Measurements from ENCODE around the gene NOXO1.

The NOXO1 gene

DNA sequence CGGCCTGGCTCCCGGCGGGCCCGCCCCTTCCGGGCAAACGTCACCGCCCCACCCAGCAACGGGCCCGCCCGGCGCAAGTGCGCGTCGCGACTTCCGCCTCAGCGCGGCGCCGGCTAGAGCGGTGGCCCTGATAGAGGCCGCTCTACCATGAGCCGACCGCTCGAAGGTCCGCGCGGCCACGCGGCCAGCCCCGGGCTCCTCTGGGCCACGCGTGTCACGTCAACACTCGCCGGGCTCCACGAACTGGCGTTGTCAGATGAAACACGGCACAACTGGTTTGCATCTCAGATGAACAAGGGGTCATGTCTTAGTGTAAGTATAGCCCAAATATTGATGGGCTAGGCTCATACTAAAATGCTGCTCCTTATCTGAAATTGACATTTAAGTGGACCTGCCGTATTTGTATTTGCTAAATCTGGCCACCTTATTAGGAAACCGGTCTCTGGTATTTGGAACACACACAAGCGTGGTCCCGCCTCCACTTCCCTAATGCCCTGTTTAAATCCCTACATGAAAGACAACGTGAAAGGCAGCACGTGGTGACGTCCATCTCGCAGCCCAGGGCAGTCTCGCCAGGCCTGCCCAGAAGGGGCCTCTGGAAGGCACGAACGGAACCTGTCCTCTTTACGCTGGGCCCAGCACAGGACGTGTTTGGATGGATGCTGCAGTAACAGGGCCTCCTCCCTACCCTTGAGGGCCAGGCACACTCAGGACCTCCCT, 28.7 kb upstream of the NOXO1 start, which contains the start of gene ZNF598:
ZNF598 (minus strand) TSS at position 31 of the 720 bp plus-strand sequence.
- DNase-seq: peak; percentile 85

DNA sequence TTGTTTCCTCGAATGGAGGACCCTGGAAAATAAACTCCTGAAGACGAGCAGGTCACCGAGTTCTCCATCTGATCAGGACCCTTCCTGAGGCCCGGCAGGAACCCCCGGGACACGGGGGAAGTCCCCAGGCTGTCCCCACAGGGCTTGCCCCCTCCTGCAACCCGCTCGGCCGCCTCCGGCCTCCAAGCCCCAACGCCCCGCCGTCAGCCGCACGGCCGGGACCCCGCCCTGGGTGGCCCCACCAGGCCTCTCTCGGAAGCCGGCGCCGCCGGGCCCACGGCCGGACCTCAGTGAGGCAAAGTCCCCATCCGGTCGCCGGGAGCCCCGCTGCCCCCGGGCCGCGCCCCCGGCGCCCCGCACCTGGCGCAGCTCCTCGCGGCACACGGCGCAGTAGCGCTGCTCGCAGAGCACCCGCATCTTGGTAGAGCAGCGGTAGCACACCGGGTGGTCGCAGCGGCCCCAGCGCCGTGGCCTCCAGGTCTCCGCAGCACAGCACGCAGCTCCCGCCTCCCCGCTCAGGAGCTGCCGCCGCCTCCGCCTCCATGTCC, 28.0 kb upstream of the NOXO1 start:
- no peak for DNase-seq

- DNase-seq: peak; percentile 68
These were observed 27.4 kb upstream of the NOXO1 start for GRCh38 chr16:2008631-2009163.

- DNase-seq: no peak
These were observed 26.8 kb upstream of the NOXO1 start for GRCh38 chr16:2008009-2008526.

- DNase-seq: no peak
These were observed 26.0 kb upstream of the NOXO1 start for GRCh38 chr16:2007081-2007836.

- no peak for DNase-seq
These were observed 25.0 kb upstream of the NOXO1 start for GRCh38 chr16:2006317-2006716.

- no peak for DNase-seq
These were observed 24.4 kb upstream of the NOXO1 start for GRCh38 chr16:2005646-2006045.

DNA sequence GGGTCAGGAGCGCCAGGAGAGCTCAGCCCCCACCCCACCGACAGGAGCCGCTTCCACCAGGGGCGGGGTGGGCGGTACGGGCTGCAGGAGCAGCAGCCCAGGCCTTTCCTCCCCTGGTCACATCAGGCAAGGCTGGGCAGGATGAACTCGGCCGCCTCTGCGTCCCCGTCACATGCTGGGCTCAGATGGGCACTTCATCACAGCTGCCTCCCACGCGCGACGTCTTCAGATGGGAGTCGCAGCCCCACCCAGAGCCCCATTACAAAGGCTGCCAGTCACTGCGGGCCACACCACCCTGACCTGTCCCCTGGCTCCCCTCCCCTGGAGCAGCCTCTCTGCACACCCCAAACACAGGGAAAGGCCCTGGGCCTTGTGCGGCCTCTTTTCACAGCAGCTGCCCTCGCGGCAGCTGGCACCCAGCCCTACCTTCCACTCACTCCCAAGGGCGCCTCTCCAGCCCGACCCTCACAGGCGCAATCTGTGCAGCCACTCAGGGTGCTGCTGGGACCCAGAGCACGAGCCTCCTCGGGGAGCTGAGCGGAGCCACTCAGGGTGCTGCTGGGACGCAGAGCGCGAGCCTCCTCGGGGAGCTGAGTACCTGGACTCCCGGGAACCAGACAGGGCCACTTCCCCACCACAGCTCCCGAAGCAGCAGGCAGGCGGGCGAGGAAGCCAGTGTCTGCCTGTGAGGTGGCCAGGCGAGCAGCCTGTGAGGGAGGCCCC, 23.7 kb upstream of the NOXO1 start:
- no peak for DNase-seq

DNA sequence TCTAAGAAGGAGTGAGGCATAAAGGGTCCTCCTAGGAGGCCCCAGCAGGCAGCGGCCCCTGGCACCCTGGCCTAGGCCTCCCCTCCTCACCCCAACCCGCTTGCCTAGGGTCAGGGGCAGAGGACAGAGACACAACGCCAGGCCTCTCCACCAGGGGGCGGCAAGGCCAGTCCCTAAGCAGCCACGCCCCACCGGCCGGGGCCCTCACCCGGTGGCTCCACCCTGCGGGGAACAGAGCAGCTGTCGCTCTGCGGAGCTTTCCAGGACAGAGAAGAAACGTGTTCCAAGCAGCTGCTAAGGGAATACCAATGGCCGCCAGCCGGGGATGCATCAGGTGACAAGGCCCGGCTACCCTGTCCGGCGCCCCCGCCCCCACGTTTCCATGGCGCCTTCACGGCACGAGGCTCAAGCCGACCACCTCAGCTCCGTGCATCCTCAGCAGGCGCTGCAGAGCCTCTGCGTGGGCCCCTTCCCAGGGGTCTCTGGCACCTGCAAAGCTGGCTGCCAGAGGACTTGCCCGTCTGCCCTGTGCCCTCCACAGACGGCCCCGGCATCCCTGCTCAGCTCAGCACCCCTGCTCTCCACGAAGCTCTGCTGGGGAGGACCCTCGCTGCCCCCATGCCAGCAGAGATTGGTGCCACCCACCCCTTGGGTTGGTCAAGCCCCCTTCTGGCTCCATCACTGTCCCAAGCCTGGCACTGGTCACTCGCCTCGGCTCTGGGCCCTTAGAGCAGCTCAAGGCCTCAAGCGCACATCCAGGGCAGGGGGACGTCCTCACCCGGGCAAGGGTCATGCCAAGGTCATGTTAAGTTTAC, 22.8 kb upstream of the NOXO1 start:
- DNase-seq: peak; percentile 95

DNA sequence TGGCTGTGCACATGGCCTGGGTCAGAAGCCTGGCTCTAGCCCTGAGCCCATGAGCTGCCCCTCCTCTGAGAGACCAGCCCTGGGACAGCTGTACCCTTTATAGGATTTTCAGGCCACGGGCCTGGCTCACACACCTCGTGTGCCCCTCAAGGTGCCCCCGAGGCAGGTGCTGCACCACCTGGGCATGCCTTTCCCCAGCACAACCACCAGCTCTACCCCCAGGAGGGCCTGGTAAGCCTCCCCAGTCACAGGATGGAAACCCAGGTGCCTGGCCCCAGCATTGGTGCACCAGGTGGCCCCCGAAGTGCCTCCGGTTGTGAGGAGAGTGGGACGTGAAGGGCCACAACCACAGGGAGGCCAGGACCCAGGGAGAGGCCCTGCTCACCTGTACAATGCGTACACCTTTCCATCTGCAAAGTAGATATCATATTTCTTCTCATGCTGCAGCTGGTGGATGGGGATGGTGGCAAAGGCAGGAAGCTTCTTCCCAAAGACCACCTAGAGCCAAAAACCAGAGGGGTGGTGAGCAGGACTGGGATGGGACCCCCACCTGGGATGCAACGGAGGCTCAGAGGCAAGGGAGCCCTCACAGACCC, 22.1 kb upstream of the NOXO1 start:
- no peak for DNase-seq

GRCh38 chr16:2002406-2003230, 21.3 kb upstream of the NOXO1 start:
- no peak for DNase-seq

GRCh38 chr16:2001456-2002355, 20.4 kb upstream of the NOXO1 start:
- no peak for DNase-seq

GRCh38 chr16:2001035-2001434, 19.8 kb upstream of the NOXO1 start:
- DNase-seq: no peak

GRCh38 chr16:1999866-2000514, 18.7 kb upstream of the NOXO1 start:
- no peak for DNase-seq

DNA sequence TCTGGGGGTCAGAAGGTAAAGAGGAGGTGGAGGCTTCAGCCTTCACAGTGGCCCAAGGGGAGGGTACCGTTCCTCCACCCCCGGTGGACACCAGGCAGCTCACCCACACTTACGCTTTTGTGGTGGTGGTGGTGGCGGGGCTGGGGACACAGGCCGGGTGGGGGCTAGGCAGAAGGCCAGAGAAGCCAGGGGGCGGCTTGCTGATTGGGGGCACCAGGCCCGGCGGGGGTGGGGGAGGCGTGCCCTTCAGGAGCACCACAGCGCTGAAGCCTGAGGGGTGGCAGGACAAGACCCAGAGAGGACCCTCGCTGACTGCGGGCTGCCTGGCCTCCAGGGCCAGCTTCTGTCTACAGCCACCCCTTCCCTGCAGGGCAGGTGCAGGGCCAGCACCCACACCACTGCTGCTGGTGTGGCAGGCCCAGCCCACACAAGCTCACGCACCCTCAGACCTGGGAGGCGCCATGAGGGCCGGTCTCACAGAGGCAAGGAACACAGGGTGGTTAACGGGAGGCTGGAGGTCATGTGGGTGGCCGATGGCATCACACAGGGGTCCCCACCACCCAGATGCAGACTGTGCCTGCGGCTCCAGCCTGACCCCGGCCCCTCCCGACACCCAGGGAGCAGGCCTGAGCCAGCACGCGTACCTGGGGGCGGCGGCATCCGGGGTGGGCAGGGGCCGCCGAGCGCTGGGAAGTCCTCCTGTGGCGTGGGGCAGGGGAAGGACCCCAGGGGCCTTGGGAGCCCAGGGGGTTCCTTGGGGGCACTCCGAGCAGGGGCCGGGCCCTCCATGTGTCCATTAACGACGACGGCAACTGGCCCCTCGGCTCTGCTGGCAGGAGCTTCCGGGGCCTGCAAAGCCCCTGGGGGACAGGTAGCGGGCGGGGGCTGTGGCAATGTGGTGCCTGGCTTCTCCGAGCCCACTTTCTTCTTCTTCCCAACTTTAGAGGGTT, 17.9 kb upstream of the NOXO1 start:
- no peak for DNase-seq

DNA sequence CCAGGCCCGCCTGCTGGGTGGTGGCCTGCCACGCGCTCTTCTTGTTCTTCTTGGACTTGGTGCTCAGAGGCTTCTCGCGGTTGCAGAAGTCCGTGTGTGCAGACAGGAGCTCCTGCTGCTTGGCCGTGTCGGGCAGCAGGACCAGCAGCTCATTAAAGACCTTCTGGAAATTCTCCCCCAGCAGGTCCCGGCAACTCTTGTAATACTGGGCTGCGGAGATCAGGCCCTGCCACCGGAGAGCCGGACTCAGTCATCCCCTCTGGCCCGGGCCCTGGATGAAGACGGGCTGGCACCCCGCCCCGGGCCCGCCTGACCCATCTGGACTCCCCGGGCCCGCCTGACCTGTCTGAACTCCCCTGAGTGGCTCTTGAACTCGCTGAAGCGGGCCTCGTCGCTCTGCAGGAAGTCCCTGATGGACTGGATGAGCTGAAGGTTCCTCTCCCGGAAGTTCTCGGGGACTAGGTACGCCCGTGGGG, 17.1 kb upstream of the NOXO1 start:
- DNase-seq: no peak

- DNase-seq: no peak
These were observed 16.5 kb upstream of the NOXO1 start for GRCh38 chr16:1997494-1998359.

Data from activated CD4-positive, alpha-beta T cell treated with anti-CD3 and anti-CD28 coated beads for 48 hours (primary cell).